HepG2 (cell line): ENCODE data around the gene OAF. TPM values are rescaled to one million over a fixed set of nuclear protein-coding genes. Genes with fewer than 3 reads are reported as not detected.

Experiments used
- ASH2L ChIP-seq: fragments of 300-600, 200-600 bp; sonication (generic); IDR thresholded peaks from 2 replicates; pipeline ENCODE4 v1.7.0; 2017; ENCODE audit warnings: low read depth, mild to moderate bottlenecking, moderate library complexity, mixed read lengths, low read length; ENCODE audit not compliant: insufficient read length
- CEBPZ ChIP-seq: IDR thresholded peaks from 2 replicates; pipeline ENCODE4 v1.6.1; 2012; ENCODE audit warnings: low read length, improper control_type of control experiment
- CENPBD1 ChIP-seq: sonication (generic); formaldehyde crosslinking; IDR thresholded peaks from 2 replicates; pipeline ENCODE4 v1.8.0; 2022; ENCODE audit warnings: missing genetic modification reagents, low read depth, mild to moderate bottlenecking, borderline replicate concordance
- CENPX ChIP-seq: sonication (generic); formaldehyde crosslinking; IDR thresholded peaks from 2 replicates; pipeline ENCODE4 v1.9.0; 2021; ENCODE audit warnings: mild to moderate bottlenecking, missing genetic modification reagents, moderate library complexity
- EED ChIP-seq: sonication (generic); formaldehyde crosslinking; IDR thresholded peaks from 2 replicates; pipeline ENCODE4 v1.5.0; 2020; ENCODE audit warnings: mild to moderate bottlenecking, missing genetic modification reagents
- EHMT2 ChIP-seq: fragments of 200-600 bp; sonication (generic); IDR thresholded peaks from 2 replicates; pipeline ENCODE4 v1.7.0; 2017; ENCODE audit warnings: antibody characterized with exemption, low read depth, low read length, borderline replicate concordance
- EZH2 ChIP-seq: conservative IDR thresholded peaks from 2 replicates; pipeline ENCODE4 v1.6.1; 2012; ENCODE audit warnings: mild to moderate bottlenecking, low read depth, low read length, moderate library complexity
- HMG20A ChIP-seq: IDR thresholded peaks from 2 replicates; pipeline ENCODE4 v1.6.1; 2016; ENCODE audit warnings: borderline replicate concordance
- HOXA3 ChIP-seq: sonication (generic); formaldehyde crosslinking; IDR thresholded peaks from 2 replicates; pipeline ENCODE4 v1.5.0; 2020; ENCODE audit warnings: missing genetic modification reagents
- IKZF1 ChIP-seq: fragments of 450-650 bp; IDR thresholded peaks from 2 replicates; pipeline ENCODE4 v1.7.1; 2016
- KDM4B ChIP-seq: sonication (generic); formaldehyde crosslinking; IDR thresholded peaks from 2 replicates; pipeline ENCODE4 v1.4.0; 2020; ENCODE audit warnings: missing genetic modification reagents
- KLF15 ChIP-seq: sonication (generic); formaldehyde crosslinking; IDR thresholded peaks from 2 replicates; pipeline ENCODE4 v1.8.1; 2023; ENCODE audit warnings: borderline replicate concordance, mild to moderate bottlenecking, inconsistent platforms, missing genetic modification reagents, mixed read lengths
- LBX2 ChIP-seq: sonication (generic); formaldehyde crosslinking; IDR thresholded peaks from 2 replicates; pipeline ENCODE4 v1.5.0; 2020; ENCODE audit warnings: missing genetic modification reagents, mild to moderate bottlenecking, borderline replicate concordance
- MBD4 ChIP-seq: IDR thresholded peaks from 2 replicates; pipeline ENCODE4 v1.6.1; 2012; ENCODE audit warnings: low read length, inconsistent platforms, borderline replicate concordance
- RNF2 ChIP-seq: fragments of 450-650 bp; conservative IDR thresholded peaks from 2 replicates; pipeline ENCODE4 v1.6.1; 2016; ENCODE audit warnings: low read depth
- TCF12 ChIP-seq, 2 experiments: fragments of 450-650 bp in 1 of 2; sonication (generic) in 1 of 2; formaldehyde crosslinking in 1 of 2; IDR thresholded peaks; 2 replicates each; pipeline versions ENCODE4 v1.6.1 to v1.8.0; 2017 to 2022; ENCODE audit warnings: antibody characterized with exemption in 1 of 2, mild to moderate bottlenecking in 1 of 2, missing genetic modification reagents in 1 of 2, moderate library complexity in 1 of 2
- ZFP36L1 ChIP-seq: sonication (generic); formaldehyde crosslinking; IDR thresholded peaks from 2 replicates; pipeline ENCODE4 v1.8.0; 2022; ENCODE audit warnings: mild to moderate bottlenecking, missing genetic modification reagents, moderate library complexity
- ZFYVE20 ChIP-seq: sonication (generic); formaldehyde crosslinking; IDR thresholded peaks from 2 replicates; pipeline ENCODE4 v1.8.0; 2023; ENCODE audit warnings: low read depth, mild to moderate bottlenecking, moderate library complexity, missing genetic modification reagents, borderline replicate concordance
- ZNF160 ChIP-seq: sonication (generic); formaldehyde crosslinking; IDR thresholded peaks from 2 replicates; pipeline ENCODE4 v1.8.0; 2022; ENCODE audit warnings: mild to moderate bottlenecking, inconsistent platforms, missing genetic modification reagents
- ZNF224 ChIP-seq: sonication (generic); formaldehyde crosslinking; IDR thresholded peaks from 2 replicates; pipeline ENCODE4 v1.5.0; 2020; ENCODE audit warnings: mild to moderate bottlenecking, missing genetic modification reagents
- ZNF260 ChIP-seq: sonication (generic); formaldehyde crosslinking; IDR thresholded peaks from 2 replicates; pipeline ENCODE4 v1.4.0; 2020; ENCODE audit warnings: missing genetic modification reagents, low read depth, mild to moderate bottlenecking, borderline replicate concordance
- ZNF3 ChIP-seq: IDR thresholded peaks from 2 replicates; pipeline ENCODE4 v1.7.0; 2017; ENCODE audit warnings: inconsistent platforms
- ZNF329 ChIP-seq: sonication (generic); formaldehyde crosslinking; IDR thresholded peaks from 2 replicates; pipeline ENCODE4 v1.9.0; 2021; ENCODE audit warnings: low read depth, mild to moderate bottlenecking, missing genetic modification reagents
- ZNF503 ChIP-seq: sonication (generic); formaldehyde crosslinking; IDR thresholded peaks from 2 replicates; pipeline ENCODE4 v1.4.0; 2020; ENCODE audit warnings: missing genetic modification reagents
- ZNF788 ChIP-seq: sonication (generic); formaldehyde crosslinking; IDR thresholded peaks from 2 replicates; pipeline ENCODE4 v1.5.0; 2020; ENCODE audit warnings: mild to moderate bottlenecking, missing genetic modification reagents, borderline replicate concordance
- ZNF816 ChIP-seq: sonication (generic); formaldehyde crosslinking; IDR thresholded peaks from 2 replicates; pipeline ENCODE4 v1.8.0; 2022; ENCODE audit warnings: missing genetic modification reagents, mild to moderate bottlenecking, borderline replicate concordance
- polyA plus RNA-seq, 8 experiments: library from polyadenylated mRNA; depleted of rRNA in 3 of 8; stranded (reverse) in 7 of 8; unstranded in 1 of 8; fragments of >200 nt; fragmentation: Illumina TruSeq in 4 of 8; extraction: Trizol in 4 of 8; gene quantifications; 2 replicates each; pipeline versions ENCODE4 v1.2.1 to v1.2.3, GENCODE V29; 2011 to 2016; ENCODE audit warnings: low read depth in 4 of 8, missing spikeins in 1 of 8, mixed read lengths in 1 of 8; ENCODE audit not compliant: insufficient read depth in 1 of 8
- total RNA-seq, 5 experiments: library from RNA; depleted of rRNA; stranded (reverse); fragments of >200 nt; fragmentation: Illumina TruSeq; extraction: Trizol; gene quantifications; 2 replicates each; pipeline ENCODE4 v1.2.3, GENCODE V29; 2016; ENCODE audit warnings: low read depth in 1 of 5

Gene OAF
- total and polyA plus RNA-seq, 2 of the 13 experiments (the other 11 are each of a cell fraction or from before 2014, with no cell fraction given): 63.7 to 94.6 TPM

GRCh38 chr11:120198403-120198786 lies 12.4 kb upstream of the OAF start (continued):
- TF ChIP-seq ZFP36L1: no peak
- TF ChIP-seq CENPBD1 (CRISPR knock-in tag): no peak
- TF ChIP-seq ZNF260: no peak
- TF ChIP-seq CEBPZ: no peak
- no peak for TF ChIP-seq CENPX (CRISPR knock-in tag)
- no peak for TF ChIP-seq MBD4
- TF ChIP-seq EHMT2: no peak
- no peak for TF ChIP-seq IKZF1
- TF ChIP-seq HOXA3 (CRISPR knock-in tag): no peak
- no peak for TF ChIP-seq ZNF816 (CRISPR knock-in tag)
- TF ChIP-seq LBX2: no peak
- TF ChIP-seq KLF15 (CRISPR knock-in tag): no peak
- no peak for TF ChIP-seq KDM4B (CRISPR knock-in tag)
- TF ChIP-seq ZNF160: no peak
- TF ChIP-seq ZNF224: 0 out of 2 replicates have a peak, but pooled peaks have one; percentile 47
- TF ChIP-seq ZFYVE20 (CRISPR knock-in tag): no peak
- no peak for TF ChIP-seq EED (CRISPR knock-in tag)
- no peak for TF ChIP-seq HMG20A
- TF ChIP-seq ZNF329 (CRISPR knock-in tag): no peak
- 0 out of 2 replicates have a peak, but pooled peaks have one; percentile 22 for TF ChIP-seq ZNF503 (CRISPR knock-in tag)
- no peak for TF ChIP-seq RNF2
- no peak for TF ChIP-seq TCF12 (IDR thresholded peaks at IDR 0.05)
- no peak for TF ChIP-seq TCF12 (CRISPR knock-in tag; IDR thresholded peaks at IDR 0.05)
- TF ChIP-seq ASH2L: peak; percentile 48
- no peak for TF ChIP-seq ZNF3 (CRISPR knock-in tag)
- TF ChIP-seq ZNF788: 0 out of 2 replicates have a peak, but pooled peaks have one; percentile 21
- no peak for TF ChIP-seq EZH2
